Prostate gland (tissue), 2 donors: ENCODE data around the gene TFB2M. TPM values are rescaled to one million over a fixed set of nuclear protein-coding genes. Genes with fewer than 3 reads are reported as not detected.

Experiments
- DNase-seq: peaks from one replicate; pipeline ENCODE4 v3.0.0-alpha.2; 2019; ENCODE audit warnings: low spot score
- H3K27ac ChIP-seq, 2 donors: fragments of 200-600 bp; sonication (generic); 2 replicates each; pipeline ENCODE4 v1.5.1; 2017 to 2019
- H3K27me3 ChIP-seq: fragments of 200-600 bp; sonication (generic); replicated peaks from 2 replicates; pipeline ENCODE4 v1.5.1; 2019; ENCODE audit not compliant: insufficient read depth
- H3K36me3 ChIP-seq, 2 donors: fragments of 200-600 bp; sonication (generic); 1 replicate in 1 of 2; 2 replicates in 1 of 2; pipeline versions ENCODE4 v1.5.1 to v1.8.1; 2017 to 2019
- H3K4me1 ChIP-seq: fragments of 200-600 bp; sonication (generic); replicated peaks from 2 replicates; pipeline ENCODE4 v1.5.1; 2019
- H3K4me3 ChIP-seq, 2 donors: fragments of 200-600 bp; sonication (generic); 2 replicates each; pipeline ENCODE4 v1.5.1; 2017 to 2019
- H3K9me3 ChIP-seq: fragments of 200-600 bp; sonication (generic); 2 replicates; pipeline ENCODE4 v1.5.1; 2017
- POLR2A ChIP-seq: fragments of 450-650 bp; IDR thresholded peaks from one replicate; pipeline ENCODE4 v1.6.1; 2016; ENCODE audit warnings: antibody characterized with exemption, mild to moderate bottlenecking
- POLR2AphosphoS5 ChIP-seq: sonication (generic); formaldehyde crosslinking; IDR thresholded peaks from one replicate; pipeline ENCODE4 v1.6.1; 2017; ENCODE audit warnings: antibody characterized with exemption
- WGBS: methylation state at CpG from one replicate; pipeline ENCODE4 v1.1.5; 2018; 5-methylcytosine and 5-hydroxymethylcytosine counted together
- intact Hi-C: fragments of 100-400 bp; cut with DNase I; formaldehyde crosslinking; loops from one replicate; pipeline ENCODE4 v1.14.2; 2022
- total RNA-seq, 2 donors: library from RNA; depleted of rRNA; stranded (reverse); fragments of >200 nt; gene quantifications; one replicate each; pipeline ENCODE4 v1.1.0, GENCODE V29; 2016
- TF ChIP-seq, protein P1 (sequence below), 4 experiments: fragments of 200-600 bp in 2 of 4; fragments of 450-650 bp in 2 of 4; sonication (generic) in 2 of 4; IDR thresholded peaks; 1 replicate in 3 of 4; 2 replicates in 1 of 4; pipeline ENCODE4 v1.5.1; 2016 to 2019; ENCODE audit warnings: antibody characterized with exemption in 4 of 4, mild to moderate bottlenecking in 2 of 4, moderate library complexity in 2 of 4

The TFB2M gene
- total RNA-seq, 2 donors from 2014 or later, result 10.3 to 15.1 TPM

DNA sequence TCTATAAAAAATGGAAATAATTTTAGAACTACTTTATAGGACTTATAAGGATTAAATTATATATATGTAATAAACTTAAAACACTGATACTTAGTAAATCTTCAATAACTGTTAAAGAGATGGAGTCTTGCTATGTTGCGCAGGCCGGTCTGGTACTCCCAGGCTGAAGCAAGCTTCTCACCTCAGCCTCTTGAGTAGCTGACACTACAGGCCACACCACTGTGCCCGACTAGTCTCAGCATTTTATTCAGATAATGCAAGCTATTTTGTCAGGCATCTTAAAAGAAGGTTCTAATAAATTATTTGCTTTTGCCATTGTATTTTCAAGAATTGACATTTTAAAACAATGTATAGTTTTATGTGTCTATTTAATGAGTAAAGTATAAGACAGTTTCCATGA lies 21.0 kb upstream of the TFB2M start:
- Histone ChIP-seq H3K36me3 (no peaks in the 10 kb centered on the region), H3K4me1 (peaks cover 7% of the 10 kb centered on the region), H3K27ac (no peak overlapping the region), H3K4me3 (no peak overlapping the region), H3K9me3 (no peaks in the 10 kb centered on the region), H3K27me3 (no peaks in the 10 kb centered on the region)
- WGBS, result 78% methylated on average over 3 of the region's 3 CpGs
- TF ChIP-seq POLR2AphosphoS5, result no peak
- DNase-seq, result no peak
- intact Hi-C loops, result no loop called here

DNA sequence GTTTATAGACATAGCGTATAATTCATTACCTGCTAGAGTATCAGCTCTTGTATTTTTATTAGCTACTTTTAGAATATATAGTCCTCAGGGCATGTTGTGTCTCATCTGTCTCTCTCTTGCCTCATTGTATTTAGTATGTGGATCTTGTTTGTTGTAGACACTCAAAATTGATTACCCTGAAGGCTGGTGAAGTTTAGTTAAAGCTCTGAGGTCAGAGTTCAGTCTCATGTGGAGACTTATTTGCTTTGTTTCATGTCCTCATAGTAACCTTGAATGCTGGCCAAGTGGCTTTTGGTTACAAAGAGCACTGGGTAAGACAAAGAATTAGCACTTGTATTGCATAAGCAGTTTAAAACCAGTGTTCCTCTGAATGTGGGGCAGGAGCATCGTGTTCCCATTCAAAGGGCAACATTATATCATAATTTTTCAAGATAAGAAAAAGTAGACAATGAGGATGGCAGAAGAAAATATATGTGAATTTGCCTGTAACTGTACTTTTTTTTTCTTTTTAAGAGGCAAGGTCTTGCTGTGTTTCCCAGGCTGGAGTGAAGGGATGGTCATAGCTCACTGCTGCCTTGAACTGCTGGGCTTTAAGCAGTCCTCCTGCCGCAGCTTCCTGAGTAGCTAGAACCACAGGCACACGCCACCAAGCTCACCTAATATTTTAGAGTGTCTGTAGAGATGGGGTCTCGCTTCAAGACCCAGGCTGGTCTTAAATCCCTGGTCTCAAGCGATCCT lies 17.6 kb upstream of the TFB2M start:
- Histone ChIP-seq H3K4me1 (peaks cover 7% of the 10 kb centered on the region), H3K9me3 (no peaks in the 10 kb centered on the region), H3K27me3 (no peaks in the 10 kb centered on the region), H3K4me3 (no peak overlapping the region), H3K27ac (no peak overlapping the region), H3K36me3 (no peaks in the 10 kb centered on the region)
- intact Hi-C loops, result no loop called here
- no peak for DNase-seq
- TF ChIP-seq, protein P1, sequence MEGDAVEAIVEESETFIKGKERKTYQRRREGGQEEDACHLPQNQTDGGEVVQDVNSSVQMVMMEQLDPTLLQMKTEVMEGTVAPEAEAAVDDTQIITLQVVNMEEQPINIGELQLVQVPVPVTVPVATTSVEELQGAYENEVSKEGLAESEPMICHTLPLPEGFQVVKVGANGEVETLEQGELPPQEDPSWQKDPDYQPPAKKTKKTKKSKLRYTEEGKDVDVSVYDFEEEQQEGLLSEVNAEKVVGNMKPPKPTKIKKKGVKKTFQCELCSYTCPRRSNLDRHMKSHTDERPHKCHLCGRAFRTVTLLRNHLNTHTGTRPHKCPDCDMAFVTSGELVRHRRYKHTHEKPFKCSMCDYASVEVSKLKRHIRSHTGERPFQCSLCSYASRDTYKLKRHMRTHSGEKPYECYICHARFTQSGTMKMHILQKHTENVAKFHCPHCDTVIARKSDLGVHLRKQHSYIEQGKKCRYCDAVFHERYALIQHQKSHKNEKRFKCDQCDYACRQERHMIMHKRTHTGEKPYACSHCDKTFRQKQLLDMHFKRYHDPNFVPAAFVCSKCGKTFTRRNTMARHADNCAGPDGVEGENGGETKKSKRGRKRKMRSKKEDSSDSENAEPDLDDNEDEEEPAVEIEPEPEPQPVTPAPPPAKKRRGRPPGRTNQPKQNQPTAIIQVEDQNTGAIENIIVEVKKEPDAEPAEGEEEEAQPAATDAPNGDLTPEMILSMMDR (IDR thresholded peaks at IDR 0.05), result no peak
- TF ChIP-seq POLR2A (no peak), POLR2AphosphoS5 (no peak)
- 58% methylated on average over 6 of the region's 6 CpGs for WGBS

DNA sequence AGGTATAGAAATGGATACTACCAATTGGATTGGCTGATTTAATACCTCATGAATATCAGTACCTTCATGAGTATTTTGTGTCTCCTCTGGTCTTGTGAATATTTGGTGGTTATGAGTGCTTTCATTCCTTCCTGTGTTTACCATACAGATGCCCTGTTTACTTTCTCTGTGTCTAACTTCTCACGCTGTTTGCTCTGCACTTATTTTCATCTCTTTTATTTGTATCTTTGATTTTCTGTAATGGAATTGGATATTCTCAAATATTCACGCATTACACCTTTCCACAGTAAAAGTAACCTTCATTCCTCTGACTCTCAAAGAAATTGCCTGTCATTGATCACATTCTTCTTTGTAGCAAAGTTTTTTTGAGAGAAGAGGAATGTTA lies 17.0 kb upstream of the TFB2M start:
- H3K36me3 ChIP-seq, result no peaks in the 10 kb centered on the region
- intact Hi-C loops, result no loop called here
- no peak overlapping the region for H3K4me3 ChIP-seq
- TF ChIP-seq POLR2A (no peak), POLR2AphosphoS5 (no peak)
- TF ChIP-seq, protein P1 (IDR thresholded peaks at IDR 0.05), result no peak
- H3K27ac ChIP-seq, result no peak overlapping the region
- H3K9me3 ChIP-seq, result no peaks in the 10 kb centered on the region
- H3K4me1 ChIP-seq, result peaks cover 7% of the 10 kb centered on the region
- WGBS, result 49% methylated on average over 2 of the region's 2 CpGs
- no peaks in the 10 kb centered on the region for H3K27me3 ChIP-seq
- no peak for DNase-seq

DNA sequence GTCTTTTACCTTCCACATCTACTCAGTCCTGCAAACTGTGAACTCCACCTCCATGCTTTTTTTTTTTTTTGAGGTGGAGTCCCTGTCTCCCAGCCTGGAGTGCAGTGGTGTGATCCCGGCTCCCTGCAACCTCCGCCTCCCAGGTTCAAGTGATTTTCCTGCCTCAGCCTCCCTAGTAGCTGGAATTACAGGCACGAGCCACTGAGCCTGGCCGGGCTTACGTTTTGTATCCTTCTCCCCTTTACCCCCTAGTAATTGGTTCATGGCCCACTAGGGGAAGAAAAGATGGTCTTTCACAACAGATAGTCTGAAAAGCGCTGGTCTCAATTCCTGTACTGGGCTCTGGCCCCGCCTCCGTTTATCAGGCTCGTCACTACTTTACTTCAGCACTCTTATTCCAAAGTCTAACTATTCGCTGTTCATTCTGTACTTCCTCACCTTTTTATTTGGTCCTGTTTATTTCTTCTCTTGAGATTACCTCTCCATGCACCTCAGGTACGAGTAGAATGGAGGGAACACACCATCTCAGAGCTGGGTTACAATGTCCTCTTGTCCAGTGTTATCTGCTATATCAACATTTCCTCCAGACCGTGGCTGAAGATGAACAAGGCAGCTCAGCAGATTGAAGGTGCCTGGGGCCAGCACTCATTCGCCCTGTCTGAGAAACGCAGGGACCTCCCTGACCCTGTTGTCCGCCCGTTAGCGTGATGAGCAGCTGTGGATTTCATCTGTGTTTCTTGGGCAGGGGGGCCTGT lies 16.4 kb upstream of the TFB2M start:
- peaks cover 6% of the 10 kb centered on the region for H3K4me1 ChIP-seq
- no peak overlapping the region for H3K27ac ChIP-seq
- H3K9me3 ChIP-seq, result no peaks in the 10 kb centered on the region
- DNase-seq, result no peak
- no peak overlapping the region for H3K4me3 ChIP-seq
- WGBS, result 68% methylated on average over 17 of the region's 17 CpGs
- H3K36me3 ChIP-seq, result no peaks in the 10 kb centered on the region
- TF ChIP-seq, protein P1 (IDR thresholded peaks at IDR 0.05), result no peak
- no peak for TF ChIP-seq POLR2A
- no peak for TF ChIP-seq POLR2AphosphoS5
- intact Hi-C loops, result no loop called here
- H3K27me3 ChIP-seq, result no peaks in the 10 kb centered on the region

DNA sequence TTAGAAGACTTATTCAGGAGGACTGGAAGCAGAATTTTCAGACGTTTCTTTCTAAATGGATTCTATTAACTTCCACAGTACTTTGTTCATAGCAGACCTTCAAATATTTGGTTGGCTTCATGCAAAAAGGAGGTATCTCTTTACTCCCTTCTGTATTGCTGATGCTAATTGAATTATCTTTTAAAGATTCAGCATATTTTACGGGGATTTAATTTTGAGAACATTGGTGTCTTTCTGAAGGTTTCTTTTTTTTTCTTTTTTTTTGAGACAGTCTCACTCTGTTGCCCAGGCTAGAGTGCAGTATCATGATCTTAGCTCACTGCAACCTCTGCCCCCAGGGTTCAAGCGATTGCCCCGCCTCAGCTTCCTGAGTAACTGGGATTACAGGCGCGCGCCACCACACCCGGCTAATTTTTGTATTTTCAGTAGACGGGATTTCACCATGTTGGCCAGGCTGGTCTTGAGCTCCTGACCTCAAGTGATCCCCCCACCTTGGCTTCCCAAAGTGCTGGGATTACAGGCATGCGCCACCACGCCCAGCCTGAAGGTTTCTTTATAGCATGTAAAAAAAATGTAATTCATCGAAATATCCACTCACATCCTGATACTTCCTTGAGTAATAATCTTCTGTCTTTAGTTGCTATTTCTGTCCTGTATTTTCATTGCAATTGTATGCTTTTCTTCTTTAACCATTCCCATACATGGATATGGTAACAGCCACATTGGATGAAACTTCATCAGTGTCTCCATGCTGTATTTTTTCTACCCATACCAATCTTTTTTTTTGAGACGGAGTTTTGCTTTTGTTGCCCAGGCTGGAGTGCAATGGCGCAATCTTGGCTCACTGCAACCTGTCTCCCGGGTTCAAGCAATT lies 14.7 kb upstream of the TFB2M start:
- Histone ChIP-seq H3K27me3 (no peaks in the 10 kb centered on the region), H3K4me3 (no peak overlapping the region), H3K9me3 (no peaks in the 10 kb centered on the region), H3K36me3 (no peaks in the 10 kb centered on the region), H3K4me1 (peaks cover 3% of the 10 kb centered on the region), H3K27ac (no peak overlapping the region)
- intact Hi-C loops, result no loop called here
- 87% methylated on average over 15 of the region's 15 CpGs for WGBS
- DNase-seq, result no peak
- TF ChIP-seq, protein P1 (IDR thresholded peaks at IDR 0.05), result no peak
- TF ChIP-seq POLR2AphosphoS5 (no peak), POLR2A (no peak)
